Stimulated activated CD8-positive, alpha-beta memory T cell treated with anti-CD3 and anti-CD28 coated beads, Interleukin-7, amount 100 ng/mL, for 4 hours (primary cell): ENCODE measurements around the gene GPR62.
A peak's percentile ranks its signal among the peaks of the same experiment; 100 is the strongest.
"Not testable (repeated sequence)": the region's sequence is repeated elsewhere in the genome, so short reads cannot be mapped to it uniquely, and the experiment has no call there.

Experiments used
- DNase-seq, 2 donors: peaks; one replicate each; pipeline ENCODE4 v3.0.0-alpha.2; 2020; ENCODE audit warnings: low read depth in 2 of 2

The GPR62 gene

DNA sequence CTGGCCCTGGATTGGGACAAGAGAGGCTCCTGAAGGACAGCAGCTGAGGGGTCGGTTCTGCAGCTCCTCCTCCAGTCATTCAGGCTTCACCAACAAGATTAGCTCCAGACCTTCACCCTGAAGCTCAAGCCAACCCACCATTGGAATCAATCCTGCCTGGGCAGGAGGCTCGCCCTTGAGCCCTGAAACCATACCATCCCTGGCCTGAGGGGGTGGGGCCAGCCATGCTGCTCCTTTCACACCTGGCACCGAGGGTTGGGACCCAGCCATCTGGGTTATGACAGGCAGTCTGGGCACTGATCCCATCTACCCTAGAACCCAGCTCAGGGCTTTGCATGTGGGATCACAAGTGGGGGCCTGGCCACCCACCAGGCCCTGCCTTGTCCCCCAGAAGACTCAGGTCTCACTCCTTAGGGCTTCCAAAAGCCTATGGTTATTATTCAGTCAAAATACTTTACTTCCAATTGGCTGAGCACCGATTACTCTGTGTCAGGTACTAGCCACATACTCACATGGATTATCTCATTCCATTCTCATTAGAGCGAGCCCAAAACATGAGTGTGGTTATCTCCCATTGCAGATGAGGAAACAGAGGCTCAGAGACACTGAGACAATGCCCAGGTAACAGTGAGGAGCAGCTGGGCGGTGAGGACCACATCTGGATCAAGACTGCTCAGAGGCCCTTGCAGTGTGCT, 15.6 kb downstream of the GPR62 start:
- no peak for DNase-seq

DNA sequence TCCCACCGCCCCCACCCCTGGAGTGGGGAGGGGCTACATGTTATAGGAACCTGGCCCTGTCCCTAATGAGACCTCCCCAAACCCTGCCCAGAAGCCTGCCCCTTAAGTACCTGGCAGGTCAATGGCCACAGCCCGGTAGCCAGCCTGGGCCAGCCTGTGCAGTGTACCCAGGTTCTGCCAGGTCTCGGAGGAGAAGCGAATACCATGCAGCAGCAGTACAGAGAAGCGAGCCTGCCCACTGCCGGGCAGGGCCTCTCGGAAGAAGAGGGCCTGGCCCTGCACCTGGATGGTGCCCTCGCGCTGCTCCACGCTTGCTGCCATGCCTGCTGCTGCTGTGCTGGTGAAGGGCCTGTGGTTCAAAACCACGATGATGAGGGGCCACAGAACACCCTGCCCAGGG, 16.2 kb downstream of the GPR62 start:
- DNase-seq = no peak

DNA sequence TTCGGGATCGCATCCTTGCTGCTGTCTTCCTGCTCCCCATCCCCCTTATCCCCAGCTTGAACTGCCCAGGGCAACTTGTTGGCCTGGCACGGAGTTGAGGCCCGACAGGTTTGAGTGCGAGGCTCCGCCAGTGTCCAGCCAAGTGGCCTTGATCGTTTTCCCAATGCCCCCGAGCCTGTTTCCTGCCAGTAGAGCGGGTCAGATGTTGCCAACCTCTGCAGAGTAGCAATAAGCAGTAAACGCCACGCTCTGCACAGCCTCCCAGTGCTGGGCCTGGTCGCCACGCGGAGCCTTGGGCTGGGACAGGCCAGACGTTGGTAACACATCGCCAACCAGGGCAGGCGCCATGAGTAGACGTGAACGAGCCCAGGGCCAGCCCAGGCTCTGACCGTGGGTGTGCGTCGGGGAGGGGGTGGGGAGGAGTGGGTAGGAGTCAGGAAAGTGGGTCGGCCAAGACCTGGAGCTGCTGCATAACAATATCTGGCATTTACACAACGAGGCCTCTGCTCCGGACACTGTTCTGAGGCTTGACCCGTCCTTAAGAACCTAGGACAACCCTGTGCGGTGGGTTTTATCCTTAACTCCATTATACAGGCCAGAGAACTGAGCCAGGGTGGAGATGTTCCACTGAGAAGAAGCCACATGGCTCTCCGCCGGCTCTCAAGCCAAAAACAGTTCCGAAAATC, 19.2 kb downstream of the GPR62 start:
- DNase-seq = no peak

DNA sequence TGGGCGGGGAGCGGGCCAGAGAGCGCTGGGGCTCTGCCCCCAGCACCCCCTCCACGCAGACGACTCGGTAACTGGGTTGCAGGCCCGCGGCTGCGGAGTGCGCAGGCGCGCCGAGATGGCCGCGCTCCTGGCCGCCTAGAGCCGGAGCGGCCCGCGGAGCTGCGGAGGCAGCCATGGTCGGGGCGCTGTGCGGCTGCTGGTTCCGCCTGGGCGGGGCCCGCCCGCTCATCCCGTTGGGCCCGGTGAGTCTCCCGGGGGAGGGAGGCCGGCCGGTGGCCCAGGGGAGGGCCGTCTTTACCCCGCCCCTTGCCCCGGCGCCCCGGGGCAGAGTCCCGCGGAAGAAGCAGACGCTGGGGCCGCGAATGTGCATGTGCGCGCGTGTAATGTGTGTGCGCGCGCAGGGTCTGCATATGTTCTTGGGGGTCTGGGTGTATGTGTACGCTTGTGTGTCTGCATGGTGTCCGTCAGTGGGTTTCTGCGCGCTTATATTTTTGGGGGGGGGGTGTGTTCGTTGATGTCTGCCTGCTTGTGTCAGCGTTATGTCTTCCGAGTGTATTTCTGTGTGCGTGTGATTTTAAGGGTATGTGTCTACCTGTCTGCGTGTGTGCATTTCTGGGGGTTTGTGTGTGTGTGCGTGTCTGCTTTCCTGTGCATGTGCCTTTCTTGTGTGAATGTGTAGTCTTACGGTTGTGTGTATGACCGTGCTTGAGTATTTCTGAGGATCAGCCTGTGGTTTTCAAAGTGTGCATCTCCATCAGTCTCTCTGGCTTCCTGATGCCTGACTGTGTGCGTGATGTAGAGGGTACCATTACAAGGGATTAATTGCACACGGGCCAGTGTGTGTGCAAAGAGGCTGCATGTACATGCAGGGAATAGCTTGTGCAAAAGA, 20.0 kb downstream of the GPR62 start, which contains the start of gene ABHD14A:
Gene ABHD14A, plus strand, starts transcription at position 102 of the 889 bp plus-strand sequence. Its CDS starts 72 bp downstream, at position 174.
- DNase-seq = peak; percentile 28 to 67

DNA sequence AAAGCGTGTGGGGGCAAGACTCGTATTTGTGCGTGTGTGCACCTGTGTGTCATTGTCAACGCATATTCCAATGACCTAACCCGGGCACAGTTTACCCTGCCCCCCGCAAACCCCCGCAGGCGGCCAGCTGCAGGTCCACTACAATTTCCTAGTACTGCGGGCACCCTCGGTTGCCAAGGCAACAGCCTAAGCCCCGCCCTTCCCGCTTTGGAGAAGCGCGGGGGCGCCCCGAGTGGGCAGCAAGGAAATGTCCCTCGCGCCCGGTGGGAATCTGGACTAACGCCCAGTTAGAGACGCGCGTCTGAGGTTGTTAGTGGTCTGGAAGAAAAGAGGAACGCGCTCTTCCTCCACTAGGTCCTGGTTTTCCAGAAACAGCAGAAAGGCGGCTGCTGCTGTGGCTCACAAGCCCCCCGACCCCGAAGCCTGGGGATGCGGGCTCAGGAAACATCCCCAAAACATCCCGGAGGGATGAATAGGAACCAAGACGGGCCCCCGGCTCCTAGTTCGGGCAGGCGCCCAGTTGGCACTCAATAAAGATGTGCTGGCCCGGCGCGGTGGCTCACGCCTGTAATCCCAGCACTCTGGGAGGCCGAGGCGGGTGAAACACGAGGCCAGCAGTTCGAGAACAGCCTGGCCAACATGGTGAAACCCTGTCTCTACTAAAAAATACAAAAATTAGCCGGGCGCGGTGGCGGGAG, 20.8 kb downstream of the GPR62 start:
- no peak for DNase-seq

DNA sequence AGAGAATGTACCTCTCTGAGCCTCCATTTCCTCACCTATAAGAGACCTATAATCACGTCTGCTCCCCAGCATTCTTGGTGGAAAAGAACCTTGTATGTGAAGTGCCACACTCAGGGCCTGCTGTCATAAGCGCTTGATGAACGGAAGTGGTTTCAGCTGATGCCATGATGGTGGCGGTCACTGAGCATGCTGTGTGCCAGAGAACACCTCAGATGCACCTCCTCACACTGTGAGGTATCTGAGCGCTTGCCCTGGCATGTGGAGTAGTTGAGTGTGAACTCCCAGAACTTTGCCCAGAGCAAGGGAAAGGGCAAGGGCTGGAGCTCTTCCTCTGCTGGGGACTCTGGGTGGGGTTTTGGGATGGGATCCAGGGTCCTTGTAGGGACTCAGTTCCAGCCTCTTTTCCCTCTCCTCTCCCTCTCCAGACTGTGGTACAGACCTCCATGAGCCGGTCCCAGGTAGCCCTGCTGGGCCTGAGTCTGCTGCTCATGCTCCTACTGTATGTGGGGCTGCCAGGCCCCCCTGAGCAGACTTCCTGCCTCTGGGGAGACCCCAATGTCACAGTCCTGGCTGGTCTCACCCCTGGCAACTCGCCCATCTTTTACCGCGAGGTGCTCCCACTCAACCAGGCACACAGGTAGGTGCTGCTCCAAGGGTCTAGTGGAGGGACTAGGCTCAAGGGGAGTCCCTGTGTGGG, 22.4 kb downstream of the GPR62 start:
- DNase-seq = no peak

DNA sequence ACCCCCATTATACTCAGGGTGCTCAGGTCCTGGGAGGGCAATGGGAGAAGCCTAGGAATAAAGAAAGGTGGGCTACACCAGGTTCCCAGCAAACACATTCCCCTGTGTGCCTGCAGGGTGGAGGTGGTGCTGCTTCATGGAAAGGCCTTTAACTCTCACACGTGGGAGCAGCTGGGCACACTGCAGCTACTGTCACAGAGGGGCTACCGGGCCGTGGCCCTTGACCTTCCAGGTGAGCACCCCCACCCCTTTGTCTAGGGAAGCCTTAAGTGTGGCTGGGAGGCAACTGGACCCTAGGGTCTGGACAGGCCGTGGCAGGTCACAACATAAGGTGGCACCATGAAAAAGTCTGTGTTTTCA, 22.9 kb downstream of the GPR62 start:
- DNase-seq = no peak

DNA sequence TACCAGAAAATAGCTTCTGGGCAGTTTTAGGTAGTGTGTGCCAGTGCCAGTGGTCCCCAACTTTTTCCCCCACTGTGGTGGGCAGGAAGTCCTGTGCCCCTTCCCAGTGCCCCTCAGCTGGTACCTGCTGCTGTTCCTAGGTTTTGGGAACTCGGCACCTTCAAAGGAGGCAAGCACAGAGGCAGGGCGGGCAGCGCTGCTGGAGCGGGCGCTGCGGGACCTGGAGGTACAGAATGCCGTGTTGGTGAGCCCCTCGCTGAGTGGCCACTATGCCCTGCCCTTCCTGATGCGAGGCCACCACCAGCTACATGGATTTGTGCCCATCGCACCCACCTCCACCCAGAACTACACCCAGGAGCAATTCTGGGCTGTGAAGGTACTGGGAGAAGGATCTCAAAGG, 25.1 kb downstream of the GPR62 start:
- DNase-seq = no peak

DNA sequence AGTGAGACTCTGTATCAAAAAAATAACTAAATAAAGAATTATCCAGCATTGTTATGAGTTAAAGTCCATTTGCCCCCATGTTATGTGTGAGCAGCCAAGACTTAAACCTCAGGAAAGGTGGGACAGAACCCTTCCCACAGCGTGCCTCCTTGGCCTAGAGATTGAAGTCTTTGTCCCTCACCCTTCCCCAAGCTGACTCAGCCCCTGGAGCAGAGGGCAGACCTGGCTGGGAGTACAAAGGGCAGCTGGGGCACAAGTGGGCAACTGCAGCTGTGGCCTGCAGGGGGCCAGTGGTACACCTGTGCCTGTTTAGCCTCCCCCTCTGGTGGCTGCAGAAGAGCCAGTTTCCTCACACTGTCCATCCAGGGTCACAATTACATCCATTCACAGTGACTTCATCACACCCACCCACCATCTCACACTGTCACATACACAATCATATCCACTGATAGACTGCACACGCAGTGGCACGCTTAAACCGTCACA, 27.2 kb downstream of the GPR62 start:
- DNase-seq = no peak

DNA sequence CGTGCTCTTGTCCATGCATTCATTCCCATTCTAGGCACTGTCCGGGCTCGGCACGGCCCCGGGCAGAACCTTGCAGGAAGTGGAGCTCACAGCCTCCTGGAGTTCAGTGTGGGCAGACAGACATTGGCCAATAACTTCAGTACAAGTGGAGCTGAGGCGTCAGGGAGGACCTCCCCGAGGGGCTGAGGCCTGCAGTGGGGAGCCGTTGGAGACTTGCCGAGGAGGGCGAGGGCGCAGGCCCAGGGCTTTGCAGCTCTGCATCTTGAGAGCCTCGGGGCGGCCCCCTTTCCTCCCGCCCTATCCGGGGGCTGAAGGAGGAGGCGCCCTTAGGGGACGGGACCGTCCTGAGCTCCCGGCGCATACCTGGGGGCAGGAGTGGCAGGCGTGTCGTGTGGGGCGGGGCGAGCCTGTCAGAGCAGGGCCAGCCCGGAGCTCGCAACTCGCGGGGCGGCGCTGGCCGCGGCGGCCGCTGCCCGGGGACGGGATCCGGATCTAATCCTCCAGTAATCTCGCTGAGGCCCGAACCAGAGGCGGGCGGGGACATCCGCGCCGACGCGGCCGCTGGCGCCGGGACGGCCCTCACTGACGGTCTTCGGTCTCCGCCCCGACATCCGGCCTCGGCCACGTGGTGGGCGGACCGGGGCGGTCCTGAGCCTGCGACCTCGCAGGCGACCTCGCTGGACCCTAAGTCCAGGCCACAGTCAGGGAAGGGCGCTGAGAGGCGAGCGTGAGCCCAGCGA, 27.8 kb downstream of the GPR62 start, which contains the start of gene ACY1:
Gene ACY1, plus strand, starts transcription at position 698 of the 740 bp plus-strand sequence. CDS start 530 bp downstream, outside the sequence.
- peak; percentile 54 to 71 for DNase-seq

DNA sequence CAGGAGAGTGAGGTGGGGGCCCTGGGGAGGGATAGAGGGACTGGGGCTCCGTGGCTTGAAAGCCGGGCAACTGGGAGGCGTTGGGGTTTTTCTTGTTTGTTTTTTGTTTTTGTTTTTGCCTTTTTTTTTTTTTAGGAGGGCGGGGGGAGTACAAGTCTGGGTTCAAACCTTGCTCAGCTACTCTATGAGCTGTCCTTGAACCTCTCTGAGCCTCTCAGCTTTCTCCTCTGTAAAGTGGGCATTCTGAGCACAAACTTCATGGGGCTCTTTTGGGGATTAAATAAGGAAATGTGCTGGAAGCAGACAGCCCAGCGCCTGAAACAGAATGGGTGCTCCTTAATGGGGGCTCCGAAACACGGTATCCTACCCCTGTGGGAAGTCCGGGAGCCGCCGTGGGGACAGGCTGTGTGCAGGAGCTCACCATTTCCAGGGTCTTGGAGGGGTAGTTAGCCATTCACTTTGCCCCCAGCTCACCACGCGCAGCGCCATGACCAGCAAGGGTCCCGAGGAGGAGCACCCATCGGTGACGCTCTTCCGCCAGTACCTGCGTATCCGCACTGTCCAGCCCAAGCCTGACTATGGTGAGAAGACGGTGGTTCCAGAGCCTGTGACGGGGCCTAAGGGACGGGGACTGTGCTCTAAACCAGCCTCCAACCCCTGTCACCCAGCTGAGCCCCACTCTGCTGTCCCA, 28.5 kb downstream of the GPR62 start:
- DNase-seq = no peak

DNA sequence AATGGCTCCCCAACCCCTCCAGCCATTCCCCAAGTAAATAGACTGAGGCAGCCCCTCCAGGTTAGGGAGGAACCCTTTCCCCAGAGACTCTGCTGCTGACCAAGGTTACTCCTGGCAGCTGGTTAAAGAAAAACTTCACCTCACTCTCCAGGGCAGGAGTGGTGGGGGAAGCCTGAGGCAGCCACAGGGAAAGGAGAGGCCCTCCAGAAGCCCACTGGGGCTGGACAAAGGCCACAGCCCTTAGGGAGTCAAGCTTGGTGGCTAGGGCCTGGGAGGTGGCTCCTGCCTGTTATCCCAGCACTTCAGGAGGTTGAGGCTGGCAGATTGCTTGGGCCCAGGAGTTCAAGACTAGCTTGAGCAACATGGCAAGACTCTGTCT, 29.1 kb downstream of the GPR62 start:
- no peak for DNase-seq

DNA sequence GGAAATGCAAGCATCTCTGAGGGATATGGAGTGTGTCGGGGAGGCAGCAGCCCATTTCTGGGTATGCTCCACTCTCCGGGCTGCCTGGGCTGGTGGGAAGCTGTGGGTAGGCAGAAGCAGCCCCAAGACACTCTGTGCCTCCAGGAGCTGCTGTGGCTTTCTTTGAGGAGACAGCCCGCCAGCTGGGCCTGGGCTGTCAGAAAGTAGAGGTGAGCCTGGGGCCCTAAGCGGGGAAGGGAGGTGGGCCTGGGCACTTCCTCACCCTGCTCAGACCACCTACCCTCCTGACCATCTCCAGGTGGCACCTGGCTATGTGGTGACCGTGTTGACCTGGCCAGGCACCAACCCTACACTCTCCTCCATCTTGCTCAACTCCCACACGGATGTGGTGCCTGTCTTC, 29.9 kb downstream of the GPR62 start:
- no peak for DNase-seq

DNA sequence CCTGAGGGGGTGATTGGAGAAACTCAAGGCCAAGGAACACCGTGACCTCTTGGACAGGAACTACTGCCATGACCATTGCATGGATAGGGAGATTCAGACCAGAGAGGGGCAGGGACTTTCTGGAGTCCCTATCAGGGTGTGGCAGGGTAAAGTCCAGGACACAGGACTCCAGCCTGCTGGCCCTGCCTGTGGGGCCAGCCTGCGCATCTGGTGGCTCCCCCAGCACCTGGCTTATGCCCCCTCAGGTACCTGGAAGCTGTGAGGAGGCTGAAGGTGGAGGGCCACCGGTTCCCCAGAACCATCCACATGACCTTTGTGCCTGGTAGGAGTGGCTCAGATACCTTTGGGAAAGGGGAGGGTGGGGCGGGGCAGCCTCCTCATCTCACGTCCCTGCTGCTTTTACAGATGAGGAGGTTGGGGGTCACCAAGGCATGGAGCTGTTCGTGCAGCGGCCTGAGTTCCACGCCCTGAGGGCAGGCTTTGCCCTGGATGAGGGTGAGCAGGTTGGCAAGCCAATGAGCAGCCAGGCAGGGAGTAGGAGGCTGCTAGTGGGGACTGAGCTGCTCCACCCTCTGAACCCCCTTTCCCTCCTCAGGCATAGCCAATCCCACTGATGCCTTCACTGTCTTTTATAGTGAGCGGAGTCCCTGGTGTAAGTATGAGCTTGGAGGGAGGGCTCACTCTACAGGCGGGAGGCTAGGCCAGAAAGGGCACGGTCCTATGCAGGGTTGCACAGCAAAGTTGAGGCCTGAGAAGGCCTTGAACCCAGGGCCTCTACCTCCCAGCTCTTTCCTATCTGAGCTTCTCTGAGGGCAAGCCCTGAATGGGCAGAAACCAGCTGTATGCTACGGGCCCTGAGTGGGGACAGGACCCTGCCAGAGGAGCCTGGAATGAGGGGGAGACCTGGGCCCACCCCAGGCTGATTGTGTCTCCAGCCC, 31.1 kb downstream of the GPR62 start:
- DNase-seq = no peak

DNA sequence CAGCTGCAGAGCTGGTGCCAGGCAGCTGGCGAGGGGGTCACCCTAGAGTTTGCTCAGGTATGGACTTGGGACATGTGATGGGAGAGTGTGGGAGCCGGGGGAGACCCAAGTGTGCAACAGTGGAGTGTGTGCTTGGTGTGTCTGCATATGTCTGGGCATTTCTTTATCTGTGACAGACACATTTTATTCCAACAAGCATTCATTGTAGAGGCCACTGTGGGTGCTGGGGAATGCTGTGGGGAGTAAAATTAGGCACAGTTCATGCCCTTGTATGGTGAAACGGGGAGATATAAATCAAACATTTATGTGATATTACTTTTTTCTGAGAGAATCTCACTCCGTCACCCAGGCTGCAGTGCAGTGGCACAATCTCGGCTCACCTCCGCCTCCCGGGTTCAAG, 32.4 kb downstream of the GPR62 start:
- no peak for DNase-seq

DNA sequence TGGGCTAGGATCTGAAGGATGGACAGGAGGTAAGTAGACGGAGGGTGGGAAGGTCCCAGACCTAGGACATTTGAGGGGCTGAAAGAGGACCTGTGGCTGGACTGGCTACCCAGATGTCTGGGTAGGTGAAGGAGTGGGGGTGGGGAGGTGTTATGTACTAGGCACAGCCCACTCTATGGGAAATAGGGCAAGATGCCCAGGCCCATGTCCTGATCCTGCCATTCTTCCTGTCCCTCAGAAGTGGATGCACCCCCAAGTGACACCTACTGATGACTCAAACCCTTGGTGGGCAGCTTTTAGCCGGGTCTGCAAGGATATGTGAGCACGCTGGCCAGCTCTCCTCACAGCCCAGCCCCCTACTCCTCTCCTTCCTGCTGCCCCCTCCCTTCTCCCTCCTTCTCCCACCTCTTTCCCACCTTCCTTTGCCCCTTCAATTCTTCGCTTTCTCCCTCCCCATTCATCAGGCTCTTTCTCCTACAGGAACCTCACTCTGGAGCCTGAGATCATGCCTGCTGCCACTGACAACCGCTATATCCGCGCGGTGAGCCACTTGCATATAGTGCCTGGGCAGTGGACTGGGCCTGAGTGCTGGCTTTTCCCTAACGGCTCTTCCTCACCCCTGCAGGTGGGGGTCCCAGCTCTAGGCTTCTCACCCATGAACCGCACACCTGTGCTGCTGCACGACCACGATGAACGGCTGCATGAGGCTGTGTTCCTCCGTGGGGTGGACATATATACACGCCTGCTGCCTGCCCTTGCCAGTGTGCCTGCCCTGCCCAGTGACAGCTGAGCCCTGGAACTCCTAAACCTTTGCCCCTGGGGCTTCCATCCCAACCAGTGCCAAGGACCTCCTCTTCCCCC, 33.3 kb downstream of the GPR62 start:
- DNase-seq = no peak

DNA sequence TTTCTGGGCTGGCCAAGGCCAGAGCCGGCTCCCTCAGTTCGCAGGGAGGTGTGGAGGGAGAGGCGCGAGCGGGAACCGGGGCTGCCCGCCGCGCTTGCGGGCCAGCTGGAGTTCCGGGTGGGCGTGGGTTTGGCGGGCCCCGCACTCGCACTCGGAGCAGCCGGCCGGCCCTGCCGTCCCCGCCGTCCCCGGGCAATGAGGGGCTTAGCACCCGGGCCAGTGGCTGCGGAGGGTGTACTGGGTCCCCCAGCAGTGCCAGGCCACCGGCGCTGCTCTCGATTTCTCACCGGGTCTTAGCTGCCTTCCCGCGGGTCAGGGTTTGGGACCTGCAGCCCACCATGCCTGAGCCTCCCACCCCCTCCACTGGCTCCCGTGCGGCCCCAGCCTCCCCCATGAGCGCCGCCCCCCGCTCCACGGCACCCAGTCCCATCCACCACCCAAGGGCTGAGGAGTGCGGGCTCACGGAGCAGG, 35.4 kb downstream of the GPR62 start:
- not testable (repeated sequence) for DNase-seq
